HG03558 (cell line): ENCODE measurements around the gene MAU2.

ENCODE experiments used
- ATAC-seq: cut with Tn5 transposase; IDR thresholded peaks from one replicate; pipeline ENCODE4 v1.9.1; 2021; ENCODE audit warnings: moderate number of reproducible peaks; ENCODE audit not compliant: unreplicated experiment; ENCODE audit errors: extremely low read depth

The MAU2 gene

GRCh38 chr19:19406878-19407632 lies 86.4 kb downstream of the MAU2 start:
- ATAC-seq = no peak

- ATAC-seq = no peak
Observed at GRCh38 chr19:19407633-19407930, 87.0 kb downstream of the MAU2 start.
